Measurements from ENCODE around the gene VPS13D. TPM values are rescaled to one million over a fixed set of nuclear protein-coding genes. Genes with fewer than 3 reads are reported as not detected.

VPS13D gene
- total and polyA plus RNA-seq, 2 experiments from 2014 or later, result 10.7 to 34.9 TPM

DNA sequence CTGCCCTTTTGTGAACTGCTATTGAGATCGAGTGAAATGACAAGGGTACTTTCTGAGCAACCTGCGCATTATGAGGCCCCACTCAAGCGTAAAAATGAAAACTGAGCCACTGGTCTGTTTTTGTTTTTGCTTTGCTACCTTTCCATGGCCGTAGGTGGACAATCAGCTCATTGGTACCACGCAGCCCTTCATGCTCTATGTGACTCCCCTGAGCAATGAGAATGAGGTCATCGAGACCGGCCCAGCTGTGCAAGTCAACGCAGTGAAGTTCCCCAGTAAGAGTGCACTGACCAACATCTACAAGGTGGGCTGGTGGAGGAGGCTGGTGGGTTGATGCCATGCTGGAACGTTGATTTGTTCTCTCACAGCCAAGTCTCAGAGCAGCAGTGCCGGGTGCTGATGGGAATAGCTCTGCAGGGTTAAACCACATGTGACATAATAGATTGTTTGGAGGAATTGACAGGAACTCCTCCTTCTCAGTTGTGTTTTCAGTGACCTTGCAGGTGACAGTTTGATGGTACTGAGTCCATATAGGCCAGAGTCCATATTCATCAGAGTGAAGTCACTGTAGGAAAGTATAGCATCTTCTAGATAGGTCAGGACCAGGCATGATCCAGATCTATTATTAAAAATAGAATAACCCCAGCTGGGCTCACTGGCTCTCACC lies 170.3 kb downstream of the VPS13D start:
- no peaks in the 10 kb centered on the region for H4K20me1 ChIP-seq (replicated peaks; ENCODE audit: insufficient read depth)
- H3F3A ChIP-seq (replicated peaks; ENCODE audit: low read depth), result no peaks in the 10 kb centered on the region
- no peak overlapping the region for H3K4me2 ChIP-seq
- no peak overlapping the region for H3K27ac ChIP-seq (ENCODE audit: low read depth)
- no peaks in the 10 kb centered on the region for H3K27me3 Mint-ChIP-seq (ENCODE audit: insufficient read depth, low read depth, poor library complexity)
- TF ChIP-seq ZNF331 (CRISPR knock-in tag; IDR thresholded peaks at IDR 0.05; ENCODE audit: low read depth) (no peak), NANOG (IDR thresholded peaks at IDR 0.05; ENCODE audit: borderline replicate concordance) (no peak), CREB1 (CRISPR knock-in tag; IDR thresholded peaks at IDR 0.05; ENCODE audit: low read depth) (no peak)
- TF ChIP-seq, protein P1, sequence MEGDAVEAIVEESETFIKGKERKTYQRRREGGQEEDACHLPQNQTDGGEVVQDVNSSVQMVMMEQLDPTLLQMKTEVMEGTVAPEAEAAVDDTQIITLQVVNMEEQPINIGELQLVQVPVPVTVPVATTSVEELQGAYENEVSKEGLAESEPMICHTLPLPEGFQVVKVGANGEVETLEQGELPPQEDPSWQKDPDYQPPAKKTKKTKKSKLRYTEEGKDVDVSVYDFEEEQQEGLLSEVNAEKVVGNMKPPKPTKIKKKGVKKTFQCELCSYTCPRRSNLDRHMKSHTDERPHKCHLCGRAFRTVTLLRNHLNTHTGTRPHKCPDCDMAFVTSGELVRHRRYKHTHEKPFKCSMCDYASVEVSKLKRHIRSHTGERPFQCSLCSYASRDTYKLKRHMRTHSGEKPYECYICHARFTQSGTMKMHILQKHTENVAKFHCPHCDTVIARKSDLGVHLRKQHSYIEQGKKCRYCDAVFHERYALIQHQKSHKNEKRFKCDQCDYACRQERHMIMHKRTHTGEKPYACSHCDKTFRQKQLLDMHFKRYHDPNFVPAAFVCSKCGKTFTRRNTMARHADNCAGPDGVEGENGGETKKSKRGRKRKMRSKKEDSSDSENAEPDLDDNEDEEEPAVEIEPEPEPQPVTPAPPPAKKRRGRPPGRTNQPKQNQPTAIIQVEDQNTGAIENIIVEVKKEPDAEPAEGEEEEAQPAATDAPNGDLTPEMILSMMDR (conservative IDR thresholded peaks at IDR 0.05; ENCODE audit: low read depth in 2 of 2), result no peak
- TF ChIP-seq, protein P2, sequence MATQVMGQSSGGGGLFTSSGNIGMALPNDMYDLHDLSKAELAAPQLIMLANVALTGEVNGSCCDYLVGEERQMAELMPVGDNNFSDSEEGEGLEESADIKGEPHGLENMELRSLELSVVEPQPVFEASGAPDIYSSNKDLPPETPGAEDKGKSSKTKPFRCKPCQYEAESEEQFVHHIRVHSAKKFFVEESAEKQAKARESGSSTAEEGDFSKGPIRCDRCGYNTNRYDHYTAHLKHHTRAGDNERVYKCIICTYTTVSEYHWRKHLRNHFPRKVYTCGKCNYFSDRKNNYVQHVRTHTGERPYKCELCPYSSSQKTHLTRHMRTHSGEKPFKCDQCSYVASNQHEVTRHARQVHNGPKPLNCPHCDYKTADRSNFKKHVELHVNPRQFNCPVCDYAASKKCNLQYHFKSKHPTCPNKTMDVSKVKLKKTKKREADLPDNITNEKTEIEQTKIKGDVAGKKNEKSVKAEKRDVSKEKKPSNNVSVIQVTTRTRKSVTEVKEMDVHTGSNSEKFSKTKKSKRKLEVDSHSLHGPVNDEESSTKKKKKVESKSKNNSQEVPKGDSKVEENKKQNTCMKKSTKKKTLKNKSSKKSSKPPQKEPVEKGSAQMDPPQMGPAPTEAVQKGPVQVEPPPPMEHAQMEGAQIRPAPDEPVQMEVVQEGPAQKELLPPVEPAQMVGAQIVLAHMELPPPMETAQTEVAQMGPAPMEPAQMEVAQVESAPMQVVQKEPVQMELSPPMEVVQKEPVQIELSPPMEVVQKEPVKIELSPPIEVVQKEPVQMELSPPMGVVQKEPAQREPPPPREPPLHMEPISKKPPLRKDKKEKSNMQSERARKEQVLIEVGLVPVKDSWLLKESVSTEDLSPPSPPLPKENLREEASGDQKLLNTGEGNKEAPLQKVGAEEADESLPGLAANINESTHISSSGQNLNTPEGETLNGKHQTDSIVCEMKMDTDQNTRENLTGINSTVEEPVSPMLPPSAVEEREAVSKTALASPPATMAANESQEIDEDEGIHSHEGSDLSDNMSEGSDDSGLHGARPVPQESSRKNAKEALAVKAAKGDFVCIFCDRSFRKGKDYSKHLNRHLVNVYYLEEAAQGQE (IDR thresholded peaks at IDR 0.05; ENCODE audit: unreplicated experiment), result no peak
- H3K79me2 ChIP-seq (replicated peaks; ENCODE audit: insufficient read depth), result no peaks in the 10 kb centered on the region
- no peak overlapping the region for H3K27ac Mint-ChIP-seq
- peaks cover 6% of the 10 kb centered on the region; the same call in 1 of the 2 replicates for H3K36me3 ChIP-seq (ENCODE audit: insufficient read depth)
- no peaks in the 10 kb centered on the region for H3K4me1 Mint-ChIP-seq
- no peak for ATAC-seq
- H3K4me1 ChIP-seq (ENCODE audit: insufficient read depth), result no peaks in the 10 kb centered on the region
- no peak for DNase-seq (ENCODE audit: low spot score)
- H3K9me3 Mint-ChIP-seq, result no peaks in the 10 kb centered on the region
- H3K9me2 ChIP-seq (ENCODE audit: insufficient read depth), result no peaks in the 10 kb centered on the region
- no peak overlapping the region for H3K4me3 ChIP-seq
- H2AFZ ChIP-seq, result no peak overlapping the region
- no peak overlapping the region for H3K4me3 Mint-ChIP-seq
- H3K36me3 Mint-ChIP-seq (ENCODE audit: low read depth), result peaks cover 13% of the 10 kb centered on the region
- no peaks in the 10 kb centered on the region for H3K27me3 ChIP-seq (ENCODE audit: insufficient read depth)

DNA sequence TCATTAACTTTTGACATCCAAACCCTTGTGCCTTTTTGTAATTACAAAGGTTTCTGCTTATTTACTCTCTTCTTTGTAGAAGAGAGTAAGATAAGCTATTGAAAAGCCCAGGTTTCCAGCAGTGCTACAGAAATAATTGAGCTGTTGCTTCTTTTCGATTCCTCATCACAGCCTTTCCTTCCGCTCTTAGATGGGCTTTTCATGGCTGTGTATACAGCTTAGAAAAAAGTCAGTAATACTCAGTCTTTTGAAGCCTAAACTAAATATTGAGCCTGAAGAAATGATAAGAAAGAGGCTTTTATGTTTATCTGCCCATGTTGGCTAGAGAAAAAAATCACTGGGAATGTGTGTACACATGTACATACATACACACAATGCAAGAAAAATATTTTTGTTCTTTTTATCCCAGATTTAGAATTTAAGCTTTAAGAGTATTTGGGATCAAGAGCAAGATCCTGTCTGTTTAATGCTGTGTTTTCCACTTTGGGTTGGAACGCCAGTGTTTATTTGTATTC lies 172.4 kb downstream of the VPS13D start:
- no peak for ATAC-seq
- Histone ChIP-seq H3K79me2 (replicated peaks; ENCODE audit: insufficient read depth) (no peaks in the 10 kb centered on the region), H3K9me2 (ENCODE audit: insufficient read depth) (no peaks in the 10 kb centered on the region), H3K27ac (ENCODE audit: low read depth) (no peak overlapping the region), H4K20me1 (replicated peaks; ENCODE audit: insufficient read depth) (no peaks in the 10 kb centered on the region), H3F3A (replicated peaks; ENCODE audit: low read depth) (no peaks in the 10 kb centered on the region), H3K36me3 (ENCODE audit: insufficient read depth) (peaks cover 6% of the 10 kb centered on the region; the same call in 1 of the 2 replicates), H3K4me3 (no peak overlapping the region), H2AFZ (no peak overlapping the region), H3K27me3 (ENCODE audit: insufficient read depth) (no peaks in the 10 kb centered on the region), H3K4me2 (no peak overlapping the region), H3K4me1 (ENCODE audit: insufficient read depth) (no peaks in the 10 kb centered on the region)
- H3K27me3 Mint-ChIP-seq (ENCODE audit: insufficient read depth, low read depth, poor library complexity), result no peaks in the 10 kb centered on the region
- no peak overlapping the region for H3K27ac Mint-ChIP-seq
- no peak overlapping the region for H3K4me3 Mint-ChIP-seq
- H3K4me1 Mint-ChIP-seq, result peaks cover 9% of the 10 kb centered on the region; the same call in 2 of the 3 replicates
- H3K9me3 Mint-ChIP-seq, result no peaks in the 10 kb centered on the region
- peaks cover 13% of the 10 kb centered on the region for H3K36me3 Mint-ChIP-seq (ENCODE audit: low read depth)
- no peak for DNase-seq (ENCODE audit: low spot score)
- TF ChIP-seq ZNF331 (CRISPR knock-in tag; IDR thresholded peaks at IDR 0.05; ENCODE audit: low read depth) (no peak), EZH2 (IDR thresholded peaks at IDR 0.05; ENCODE audit: low read depth, unreplicated experiment) (no peak), EZH2phosphoT487 (IDR thresholded peaks at IDR 0.05; ENCODE audit: unreplicated experiment) (no peak), CREB1 (CRISPR knock-in tag; IDR thresholded peaks at IDR 0.05; ENCODE audit: low read depth) (no peak), STAT1 (IDR thresholded peaks at IDR 0.05; ENCODE audit: unreplicated experiment) (no peak), NANOG (IDR thresholded peaks at IDR 0.05; ENCODE audit: borderline replicate concordance) (no peak), POLR2AphosphoS5 (IDR thresholded peaks at IDR 0.05; ENCODE audit: low read depth) (no peak)
- TF ChIP-seq, protein P1 (conservative IDR thresholded peaks at IDR 0.05; ENCODE audit: low read depth in 2 of 2), result no peak
- TF ChIP-seq, protein P2 (IDR thresholded peaks at IDR 0.05; ENCODE audit: unreplicated experiment), result no peak
- TF ChIP-seq, protein P3, sequence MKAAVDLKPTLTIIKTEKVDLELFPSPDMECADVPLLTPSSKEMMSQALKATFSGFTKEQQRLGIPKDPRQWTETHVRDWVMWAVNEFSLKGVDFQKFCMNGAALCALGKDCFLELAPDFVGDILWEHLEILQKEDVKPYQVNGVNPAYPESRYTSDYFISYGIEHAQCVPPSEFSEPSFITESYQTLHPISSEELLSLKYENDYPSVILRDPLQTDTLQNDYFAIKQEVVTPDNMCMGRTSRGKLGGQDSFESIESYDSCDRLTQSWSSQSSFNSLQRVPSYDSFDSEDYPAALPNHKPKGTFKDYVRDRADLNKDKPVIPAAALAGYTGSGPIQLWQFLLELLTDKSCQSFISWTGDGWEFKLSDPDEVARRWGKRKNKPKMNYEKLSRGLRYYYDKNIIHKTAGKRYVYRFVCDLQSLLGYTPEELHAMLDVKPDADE (IDR thresholded peaks at IDR 0.05), result no peak

Measured in GM23338 (cell line).